GM23338 (cell line): ENCODE measurements around the gene CCDC196. TPM values are rescaled to one million over a fixed set of nuclear protein-coding genes. Genes with fewer than 3 reads are reported as not detected.

Experiments used
- ATAC-seq: fragments of 200-7000 bp; cut with Tn5 transposase; 3 replicates; pipeline ENCODE4 v1.9.1; 2020
- DNase-seq: peaks from one replicate; pipeline ENCODE4 v3.0.0-alpha.2; 2015; ENCODE audit warnings: low spot score
- H2AFZ ChIP-seq: fragments of 200-600 bp; sonication (generic); 2 replicates; pipeline ENCODE4 v1.8.0; 2016; ENCODE audit warnings: antibody characterized with exemption, mild to moderate bottlenecking, moderate library complexity
- H3F3A ChIP-seq: fragments of 200-600 bp; sonication (generic); replicated peaks from 2 replicates; pipeline ENCODE4 v1.8.0; 2017; ENCODE audit warnings: antibody characterized with exemption, mixed run types, low read depth
- H3K27ac ChIP-seq: fragments of 200-600 bp; sonication (generic); 2 replicates; pipeline ENCODE4 v1.6.1; 2016; ENCODE audit warnings: low read depth
- H3K27me3 ChIP-seq: fragments of 200-600 bp; sonication (generic); 2 replicates; pipeline ENCODE4 v1.8.0; 2016; ENCODE audit warnings: mild to moderate bottlenecking, mixed run types, moderate library complexity; ENCODE audit not compliant: insufficient read depth
- H3K36me3 ChIP-seq: fragments of 200-600 bp; sonication (generic); 2 replicates; pipeline ENCODE4 v1.8.0; 2016; ENCODE audit warnings: mild to moderate bottlenecking; ENCODE audit not compliant: insufficient read depth
- H3K4me1 ChIP-seq: fragments of 200-600 bp; sonication (generic); 2 replicates; pipeline ENCODE4 v1.8.0; 2016; ENCODE audit warnings: mild to moderate bottlenecking, moderate library complexity; ENCODE audit not compliant: insufficient read depth
- H3K4me2 ChIP-seq: fragments of 200-600 bp; sonication (generic); 2 replicates; pipeline ENCODE4 v1.7.1; 2017; ENCODE audit warnings: mixed run types
- H3K4me3 ChIP-seq: fragments of 200-600 bp; sonication (generic); 2 replicates; pipeline ENCODE4 v1.6.1; 2016; ENCODE audit warnings: mixed run types
- H3K79me2 ChIP-seq: fragments of 200-600 bp; sonication (generic); replicated peaks from 2 replicates; pipeline ENCODE4 v1.8.0; 2017; ENCODE audit warnings: mild to moderate bottlenecking; ENCODE audit not compliant: insufficient read depth
- H3K9me2 ChIP-seq: fragments of 200-600 bp; sonication (generic); 2 replicates; pipeline ENCODE4 v1.8.0; 2017; ENCODE audit not compliant: insufficient read depth
- H4K20me1 ChIP-seq: fragments of 200-600 bp; sonication (generic); replicated peaks from 2 replicates; pipeline ENCODE4 v1.8.0; 2017; ENCODE audit warnings: mild to moderate bottlenecking; ENCODE audit not compliant: insufficient read depth
- H3K27ac Mint-ChIP-seq: 2 replicates; pipeline ENCODE4 v1.8.0; 2020; ENCODE audit warnings: inconsistent platforms, mild to moderate bottlenecking, moderate library complexity, mixed read lengths
- H3K27me3 Mint-ChIP-seq: 3 replicates; pipeline ENCODE4 v1.8.0; 2022; ENCODE audit warnings: low read depth, mild to moderate bottlenecking, moderate library complexity, mixed read lengths, inconsistent platforms; ENCODE audit not compliant: insufficient read depth, poor library complexity
- H3K36me3 Mint-ChIP-seq: 3 replicates; pipeline ENCODE4 v1.8.0; 2021; ENCODE audit warnings: low read depth, mild to moderate bottlenecking, inconsistent platforms, moderate library complexity, mixed read lengths
- H3K4me1 Mint-ChIP-seq: 3 replicates; pipeline ENCODE4 v1.8.0; 2020; ENCODE audit warnings: mild to moderate bottlenecking, inconsistent platforms, mixed read lengths
- H3K4me3 Mint-ChIP-seq: 3 replicates; pipeline ENCODE4 v1.8.0; 2021; ENCODE audit warnings: moderate library complexity, mild to moderate bottlenecking, inconsistent platforms, mixed read lengths
- H3K9me3 Mint-ChIP-seq: 3 replicates; pipeline ENCODE4 v1.8.0; 2020; ENCODE audit warnings: moderate library complexity, mild to moderate bottlenecking, inconsistent platforms, mixed read lengths
- ETS1 ChIP-seq: IDR thresholded peaks from 2 replicates; pipeline ENCODE4 v1.6.1; 2016; ENCODE audit warnings: antibody characterized with exemption
- EZH2phosphoT487 ChIP-seq: fragments of 200-600 bp; sonication (generic); IDR thresholded peaks from one replicate; pipeline ENCODE4 v1.8.1; 2018; ENCODE audit warnings: antibody characterized with exemption; ENCODE audit not compliant: unreplicated experiment
- NANOG ChIP-seq: IDR thresholded peaks from 2 replicates; pipeline ENCODE4 v1.6.1; 2016; ENCODE audit warnings: antibody characterized with exemption, borderline replicate concordance
- POLR2AphosphoS5 ChIP-seq: IDR thresholded peaks from 2 replicates; pipeline ENCODE4 v1.6.1; 2016; ENCODE audit warnings: antibody characterized with exemption, low read depth
- ZNF114 ChIP-seq: fragments of 250-450 bp; sonication (Bioruptor Pico); IDR thresholded peaks from 2 replicates; pipeline ENCODE4 v1.5.0; 2020; ENCODE audit warnings: mild to moderate bottlenecking, moderate library complexity
- ZNF331 ChIP-seq: fragments of 250-450 bp; sonication (Bioruptor Pico); IDR thresholded peaks from 2 replicates; pipeline ENCODE4 v1.5.0; 2020; ENCODE audit warnings: low read depth, mild to moderate bottlenecking, moderate library complexity
- ZNF462 ChIP-seq: fragments of 250-450 bp; sonication (Bioruptor Pico); IDR thresholded peaks from 2 replicates; pipeline ENCODE4 v1.5.0; 2020; ENCODE audit warnings: mild to moderate bottlenecking, moderate library complexity
- polyA plus RNA-seq: library from polyadenylated mRNA; unstranded; fragments of >200 nt; fragmentation: Nextera tagmentation; extraction: Ambion mirVana; gene quantifications from 2 replicates; pipeline ENCODE4 v1.2.1, GENCODE V29; 2016
- total RNA-seq: library from RNA; depleted of rRNA; stranded (reverse); fragments of >200 nt; shearing (Covaris generic); gene quantifications from 2 replicates; pipeline ENCODE4 v1.2.3, GENCODE V29; 2014

Gene CCDC196
- total and polyA plus RNA-seq, 2 experiments from 2014 or later, result 0.27 TPM; not detected in 1

- TF ChIP-seq ETS1, result no peak
- no peak for TF ChIP-seq ZNF462 (CRISPR knock-in tag)
- no peak for TF ChIP-seq ZNF114 (CRISPR knock-in tag)
- TF ChIP-seq NANOG, result no peak
Measured at GRCh38 chr14:66514213-66514612, 28.0 kb downstream of the CCDC196 start (continued).

GRCh38 chr14:66530526-66530925 lies 44.4 kb downstream of the CCDC196 start:
- H3K36me3 Mint-ChIP-seq, result no peaks in the 10 kb centered on the region
- Histone ChIP-seq H2AFZ (no peak overlapping the region), H3K9me2 (peaks cover 5% of the 10 kb centered on the region; the same call in 1 of the 2 replicates), H3K27me3 (no peaks in the 10 kb centered on the region), H3F3A (no peaks in the 10 kb centered on the region), H3K4me1 (no peaks in the 10 kb centered on the region), H3K79me2 (peaks cover 92% of the 10 kb centered on the region), H4K20me1 (peaks cover 2% of the 10 kb centered on the region; the same call in 1 of the 2 replicates), H3K27ac (no peak overlapping the region), H3K4me3 (no peak overlapping the region), H3K36me3 (no peaks in the 10 kb centered on the region), H3K4me2 (no peak overlapping the region)
- no peak overlapping the region for H3K27ac Mint-ChIP-seq
- ATAC-seq (no peak), DNase-seq (no peak)
- TF ChIP-seq POLR2AphosphoS5 (no peak), ZNF331 (CRISPR knock-in tag) (no peak), ZNF114 (CRISPR knock-in tag) (no peak), EZH2phosphoT487 (no peak)
- no peaks in the 10 kb centered on the region for H3K4me1 Mint-ChIP-seq
- H3K9me3 Mint-ChIP-seq, result peaks cover 5% of the 10 kb centered on the region; the same call in 2 of the 3 replicates
- no peaks in the 10 kb centered on the region for H3K27me3 Mint-ChIP-seq
- H3K4me3 Mint-ChIP-seq, result no peak overlapping the region
